Ectodermal cell (in vitro differentiated cells): ENCODE data around the gene H2BK1.

Source experiments
- H3K27ac ChIP-seq: 2 replicates; pipeline ENCODE4 v1.7.0; 2013; ENCODE audit warnings: mild to moderate bottlenecking, low read depth, low read length; ENCODE audit not compliant: insufficient read depth, poor library complexity, severe bottlenecking
- H3K27me3 ChIP-seq: 2 replicates; pipeline ENCODE4 v1.7.0; 2013; ENCODE audit warnings: mild to moderate bottlenecking, low read length; ENCODE audit not compliant: insufficient read depth, control insufficient read depth, poor library complexity, severe bottlenecking
- H3K36me3 ChIP-seq: one replicate; pipeline ENCODE4 v1.7.0; 2013; ENCODE audit warnings: low read length; ENCODE audit not compliant: control insufficient read depth, insufficient read depth
- H3K4me1 ChIP-seq: one replicate; pipeline ENCODE4 v1.7.0; 2013; ENCODE audit warnings: low read length; ENCODE audit not compliant: control insufficient read depth, insufficient read depth
- H3K4me3 ChIP-seq: 2 replicates; pipeline ENCODE4 v1.7.0; 2013; ENCODE audit warnings: low read depth, low read length, control low read depth; ENCODE audit not compliant: insufficient read depth
- H3K9me3 ChIP-seq: 2 replicates; pipeline ENCODE4 v1.7.0; 2013; ENCODE audit warnings: mild to moderate bottlenecking, low read length, moderate library complexity; ENCODE audit not compliant: control insufficient read depth
- WGBS, 2 experiments: methylation state at CpG; one replicate each; pipeline ENCODE4 v1.1.7; 2013; ENCODE audit warnings: missing lambda C conversion rate in 2 of 2; 5-methylcytosine and 5-hydroxymethylcytosine counted together

H2BK1 gene

GRCh38 chr7:151232091-151232916, 22.0 kb upstream of the H2BK1 start, which contains the start of gene CHPF2:
Gene CHPF2, plus strand, starts transcription at chr7:151232483. Its CDS starts 1,529 bp downstream, at chr7:151234012.
- Histone ChIP-seq H3K9me3 (no peaks in the 10 kb centered on the region), H3K27ac (peak within 1 kb of the TSS; percentile 77)

GRCh38 chr7:151231080-151231479, 20.8 kb upstream of the H2BK1 start:
- WGBS, 2 experiments = 80 to 88% methylated on average over 1 of the region's 1 CpG
- Histone ChIP-seq H3K36me3 (no peaks in the 10 kb centered on the region), H3K4me1 (peaks cover 12% of the 10 kb centered on the region), H3K27me3 (no peaks in the 10 kb centered on the region), H3K9me3 (no peaks in the 10 kb centered on the region), H3K4me3 (no peak overlapping the region), H3K27ac (no peak overlapping the region)

More at GRCh38 chr7:151232091-151232916, 22.0 kb upstream of the H2BK1 start, which contains the start of gene CHPF2:
- peak within 1 kb of the TSS; percentile 95 for H3K4me3 ChIP-seq
- H3K36me3 ChIP-seq = peaks cover 2% of the 10 kb centered on the region
- peaks cover 10% of the 10 kb centered on the region for H3K4me1 ChIP-seq
- H3K27me3 ChIP-seq = no peaks in the 10 kb centered on the region
- 1% methylated on average over 79 of the region's 79 CpGs for WGBS, 2 experiments

GRCh38 chr7:151229249-151229648, 19.0 kb upstream of the H2BK1 start:
- Histone ChIP-seq H3K36me3 (peaks cover 9% of the 10 kb centered on the region), H3K9me3 (no peaks in the 10 kb centered on the region), H3K4me3 (no peak overlapping the region), H3K4me1 (peaks cover 19% of the 10 kb centered on the region), H3K27me3 (no peaks in the 10 kb centered on the region), H3K27ac (no peak overlapping the region)
- WGBS, 2 experiments = 96% methylated on average over 9 of the region's 10 CpGs

- Histone ChIP-seq H3K4me3 (peak overlapping the region; percentile 61), H3K4me1 (peaks cover 10% of the 10 kb centered on the region), H3K27me3 (no peaks in the 10 kb centered on the region), H3K27ac (peak overlapping the region; percentile 91), H3K9me3 (no peaks in the 10 kb centered on the region), H3K36me3 (peaks cover 19% of the 10 kb centered on the region)
- 85 to 88% methylated on average over 10 of the region's 10 CpGs for WGBS, 2 experiments
Observed at GRCh38 chr7:151228024-151228866, 18.0 kb upstream of the H2BK1 start.

GRCh38 chr7:151226875-151227782, 16.8 kb upstream of the H2BK1 start, which contains the start of gene ABCF2:
Gene ABCF2, minus strand, starts transcription at chr7:151227205. Its CDS starts 747 bp downstream, at chr7:151226458.
- WGBS, 2 experiments = 0% methylated on average over 68 of the region's 68 CpGs
- Histone ChIP-seq H3K36me3 (peaks cover 21% of the 10 kb centered on the region), H3K4me1 (peaks cover 9% of the 10 kb centered on the region), H3K27ac (peak within 1 kb of the TSS; percentile 91), H3K9me3 (no peaks in the 10 kb centered on the region), H3K4me3 (peak within 1 kb of the TSS; percentile 61), H3K27me3 (no peaks in the 10 kb centered on the region)

- Histone ChIP-seq H3K27ac (no peak overlapping the region), H3K9me3 (no peaks in the 10 kb centered on the region), H3K36me3 (peaks cover 23% of the 10 kb centered on the region), H3K4me3 (peak overlapping the region; percentile 61), H3K27me3 (no peaks in the 10 kb centered on the region), H3K4me1 (peaks cover 9% of the 10 kb centered on the region)
- WGBS, 2 experiments = 2% methylated on average over 15 of the region's 15 CpGs
Observed at GRCh38 chr7:151226560-151226874, 16.2 kb upstream of the H2BK1 start.

GRCh38 chr7:151225948-151226510, 15.7 kb upstream of the H2BK1 start:
- peaks cover 26% of the 10 kb centered on the region for H3K36me3 ChIP-seq
- WGBS, 2 experiments = 72 to 75% methylated on average over 8 of the region's 8 CpGs
- peaks cover 9% of the 10 kb centered on the region for H3K4me1 ChIP-seq

GRCh38 chr7:151223728-151224127, 13.4 kb upstream of the H2BK1 start:
- Histone ChIP-seq H3K9me3 (no peaks in the 10 kb centered on the region), H3K36me3 (peaks cover 42% of the 10 kb centered on the region), H3K27ac (no peak overlapping the region), H3K4me1 (peaks cover 9% of the 10 kb centered on the region), H3K27me3 (no peaks in the 10 kb centered on the region), H3K4me3 (no peak overlapping the region)
- WGBS, 2 experiments = 91 to 93% methylated on average over 14 of the region's 14 CpGs

More at GRCh38 chr7:151225948-151226510, 15.7 kb upstream of the H2BK1 start:
- Histone ChIP-seq H3K27ac (no peak overlapping the region), H3K27me3 (no peaks in the 10 kb centered on the region), H3K4me3 (peak overlapping the region; percentile 61), H3K9me3 (no peaks in the 10 kb centered on the region)

- Histone ChIP-seq H3K4me1 (no peaks in the 10 kb centered on the region), H3K36me3 (peaks cover 52% of the 10 kb centered on the region), H3K27me3 (no peaks in the 10 kb centered on the region), H3K4me3 (no peak overlapping the region), H3K9me3 (no peaks in the 10 kb centered on the region), H3K27ac (no peak overlapping the region)
- WGBS, 2 experiments = 92 to 95% methylated on average over 9 of the region's 9 CpGs
Observed at GRCh38 chr7:151218170-151218569, 7.9 kb upstream of the H2BK1 start.
